ENCODE measurements around the gene CSNK1G1.
"Not testable (repeated sequence)": the region's sequence is repeated elsewhere in the genome, so short reads cannot be mapped to it uniquely, and the experiment has no call there.

The CSNK1G1 gene

GRCh38 chr15:64229129-64229724 is 126.7 kb downstream of the CSNK1G1 start:
- DNase-seq (ENCODE audit: low spot score), result no peak
- H3K4me1 Mint-ChIP-seq (ENCODE audit: low read depth), result peaks cover 8% of the 10 kb centered on the region
- H3K36me3 Mint-ChIP-seq (ENCODE audit: low read depth), result peaks cover 19% of the 10 kb centered on the region
- H3K9me3 Mint-ChIP-seq, result peaks cover 10% of the 10 kb centered on the region
- H3K27ac Mint-ChIP-seq, result no peak overlapping the region
- no peak overlapping the region for H3K4me3 Mint-ChIP-seq
- no peaks in the 10 kb centered on the region for H3K27me3 Mint-ChIP-seq (ENCODE audit: low read depth)

- no peak for DNase-seq (ENCODE audit: low spot score)
- Mint-ChIP-seq H3K4me3 (no peak overlapping the region), H3K27me3 (ENCODE audit: low read depth) (no peaks in the 10 kb centered on the region), H3K4me1 (ENCODE audit: low read depth) (peaks cover 17% of the 10 kb centered on the region), H3K27ac (no peak overlapping the region), H3K36me3 (ENCODE audit: low read depth) (peaks cover 24% of the 10 kb centered on the region), H3K9me3 (peaks cover 10% of the 10 kb centered on the region)
Observed at GRCh38 chr15:64225804-64226203, 130.2 kb downstream of the CSNK1G1 start.

- no peak for DNase-seq (ENCODE audit: low spot score)
- H3K27ac Mint-ChIP-seq, result no peak overlapping the region
Observed at GRCh38 chr15:64224511-64224910, 131.5 kb downstream of the CSNK1G1 start.

GRCh38 chr15:64223882-64224281 is 132.1 kb downstream of the CSNK1G1 start:
- H3K27ac Mint-ChIP-seq, result no peak overlapping the region

More at GRCh38 chr15:64224511-64224910, 131.5 kb downstream of the CSNK1G1 start:
- no peak overlapping the region for H3K4me3 Mint-ChIP-seq
- peaks cover 17% of the 10 kb centered on the region for H3K4me1 Mint-ChIP-seq (ENCODE audit: low read depth)
- H3K36me3 Mint-ChIP-seq (ENCODE audit: low read depth), result peaks cover 24% of the 10 kb centered on the region
- H3K9me3 Mint-ChIP-seq, result peaks cover 10% of the 10 kb centered on the region
- H3K27me3 Mint-ChIP-seq (ENCODE audit: low read depth), result no peaks in the 10 kb centered on the region

GRCh38 chr15:64222573-64223366 is 133.2 kb downstream of the CSNK1G1 start:
- Mint-ChIP-seq H3K27me3 (ENCODE audit: low read depth) (no peaks in the 10 kb centered on the region), H3K4me1 (ENCODE audit: low read depth) (peaks cover 13% of the 10 kb centered on the region), H3K4me3 (no peak overlapping the region), H3K27ac (no peak overlapping the region), H3K9me3 (peaks cover 10% of the 10 kb centered on the region), H3K36me3 (ENCODE audit: low read depth) (peaks cover 21% of the 10 kb centered on the region)
- no peak for DNase-seq (ENCODE audit: low spot score)

More at GRCh38 chr15:64223882-64224281, 132.1 kb downstream of the CSNK1G1 start:
- Mint-ChIP-seq H3K9me3 (peaks cover 10% of the 10 kb centered on the region), H3K4me1 (ENCODE audit: low read depth) (peaks cover 13% of the 10 kb centered on the region), H3K27me3 (ENCODE audit: low read depth) (no peaks in the 10 kb centered on the region), H3K36me3 (ENCODE audit: low read depth) (peaks cover 22% of the 10 kb centered on the region), H3K4me3 (no peak overlapping the region)
- no peak for DNase-seq (ENCODE audit: low spot score)

- peaks cover 15% of the 10 kb centered on the region for H3K4me1 Mint-ChIP-seq (ENCODE audit: low read depth)
- peaks cover 16% of the 10 kb centered on the region for H3K36me3 Mint-ChIP-seq (ENCODE audit: low read depth)
- H3K27me3 Mint-ChIP-seq (ENCODE audit: low read depth); H3K4me3 Mint-ChIP-seq; H3K9me3 Mint-ChIP-seq; H3K27ac Mint-ChIP-seq; DNase-seq (ENCODE audit: low spot score): not testable (repeated sequence)
Observed at GRCh38 chr15:64221911-64222310, 134.1 kb downstream of the CSNK1G1 start.

GRCh38 chr15:64217429-64217750 is 138.6 kb downstream of the CSNK1G1 start:
- not testable (repeated sequence) for DNase-seq (ENCODE audit: low spot score); H3K4me3 Mint-ChIP-seq; H3K27ac Mint-ChIP-seq; H3K27me3 Mint-ChIP-seq (ENCODE audit: low read depth); H3K9me3 Mint-ChIP-seq
- H3K36me3 Mint-ChIP-seq (ENCODE audit: low read depth), result peaks cover 21% of the 10 kb centered on the region
- H3K4me1 Mint-ChIP-seq (ENCODE audit: low read depth), result peaks cover 11% of the 10 kb centered on the region

- H3K4me3 Mint-ChIP-seq, result no peak overlapping the region
- no peaks in the 10 kb centered on the region for H3K9me3 Mint-ChIP-seq
- peaks cover 13% of the 10 kb centered on the region for H3K4me1 Mint-ChIP-seq (ENCODE audit: low read depth)
- DNase-seq (ENCODE audit: low spot score), result no peak
- no peak overlapping the region for H3K27ac Mint-ChIP-seq
- peaks cover 20% of the 10 kb centered on the region for H3K36me3 Mint-ChIP-seq (ENCODE audit: low read depth)
- no peaks in the 10 kb centered on the region for H3K27me3 Mint-ChIP-seq (ENCODE audit: low read depth)
Observed at GRCh38 chr15:64216730-64217428, 139.1 kb downstream of the CSNK1G1 start.

GRCh38 chr15:64216196-64216595 is 139.8 kb downstream of the CSNK1G1 start:
- Mint-ChIP-seq H3K27me3 (ENCODE audit: low read depth) (no peaks in the 10 kb centered on the region), H3K27ac (no peak overlapping the region), H3K36me3 (ENCODE audit: low read depth) (peaks cover 16% of the 10 kb centered on the region), H3K9me3 (no peaks in the 10 kb centered on the region), H3K4me3 (no peak overlapping the region), H3K4me1 (ENCODE audit: low read depth) (peaks cover 19% of the 10 kb centered on the region)
- no peak for DNase-seq (ENCODE audit: low spot score)

GRCh38 chr15:64213646-64214045 is 142.3 kb downstream of the CSNK1G1 start:
- peaks cover 16% of the 10 kb centered on the region for H3K36me3 Mint-ChIP-seq (ENCODE audit: low read depth)
- peaks cover 29% of the 10 kb centered on the region for H3K4me1 Mint-ChIP-seq (ENCODE audit: low read depth)
- H3K9me3 Mint-ChIP-seq, result no peaks in the 10 kb centered on the region
- H3K27me3 Mint-ChIP-seq (ENCODE audit: low read depth), result no peaks in the 10 kb centered on the region
- DNase-seq (ENCODE audit: low spot score), result no peak
- no peak overlapping the region for H3K4me3 Mint-ChIP-seq
- no peak overlapping the region for H3K27ac Mint-ChIP-seq

- no peak overlapping the region for H3K4me3 Mint-ChIP-seq
- H3K9me3 Mint-ChIP-seq, result no peaks in the 10 kb centered on the region
- H3K27ac Mint-ChIP-seq, result peak overlapping the region; percentile 61
- peaks cover 26% of the 10 kb centered on the region for H3K4me1 Mint-ChIP-seq (ENCODE audit: low read depth)
- no peaks in the 10 kb centered on the region for H3K27me3 Mint-ChIP-seq (ENCODE audit: low read depth)
- DNase-seq (ENCODE audit: low spot score), result no peak
- H3K36me3 Mint-ChIP-seq (ENCODE audit: low read depth), result peaks cover 19% of the 10 kb centered on the region
Observed at GRCh38 chr15:64211696-64212095, 144.3 kb downstream of the CSNK1G1 start.

GRCh38 chr15:64210371-64210770 is 145.6 kb downstream of the CSNK1G1 start:
- Mint-ChIP-seq H3K36me3 (ENCODE audit: low read depth) (peaks cover 15% of the 10 kb centered on the region), H3K4me1 (ENCODE audit: low read depth) (peaks cover 26% of the 10 kb centered on the region), H3K4me3 (no peak overlapping the region), H3K9me3 (no peaks in the 10 kb centered on the region), H3K27ac (no peak overlapping the region), H3K27me3 (ENCODE audit: low read depth) (no peaks in the 10 kb centered on the region)
- DNase-seq (ENCODE audit: low spot score), result no peak

- H3K27ac Mint-ChIP-seq, result no peak overlapping the region
- H3K9me3 Mint-ChIP-seq, result no peaks in the 10 kb centered on the region
- H3K4me1 Mint-ChIP-seq (ENCODE audit: low read depth), result peaks cover 26% of the 10 kb centered on the region
- no peaks in the 10 kb centered on the region for H3K27me3 Mint-ChIP-seq (ENCODE audit: low read depth)
- peaks cover 15% of the 10 kb centered on the region for H3K36me3 Mint-ChIP-seq (ENCODE audit: low read depth)
- DNase-seq (ENCODE audit: low spot score), result no peak
- H3K4me3 Mint-ChIP-seq, result no peak overlapping the region
Observed at GRCh38 chr15:64209680-64210334, 146.2 kb downstream of the CSNK1G1 start.

GRCh38 chr15:64205202-64205601 is 150.8 kb downstream of the CSNK1G1 start:
- peaks cover 5% of the 10 kb centered on the region for H3K4me1 Mint-ChIP-seq (ENCODE audit: low read depth)
- no peak overlapping the region for H3K27ac Mint-ChIP-seq
- no peak for DNase-seq (ENCODE audit: low spot score)
- peaks cover 19% of the 10 kb centered on the region for H3K36me3 Mint-ChIP-seq (ENCODE audit: low read depth)
- H3K27me3 Mint-ChIP-seq (ENCODE audit: low read depth), result no peaks in the 10 kb centered on the region
- H3K9me3 Mint-ChIP-seq, result no peaks in the 10 kb centered on the region
- no peak overlapping the region for H3K4me3 Mint-ChIP-seq
